H1 (cell line): Measurements from ENCODE around the gene NKAIN4. TPM values are rescaled to one million over a fixed set of nuclear protein-coding genes. Genes with fewer than 3 reads are reported as not detected.

ENCODE experiments used
- CTCF ChIA-PET: fragments of 300-600 bp; sonication (Branson Sonifier 250); formaldehyde crosslinking; loops from one replicate; lab custom pipeline; 2021; ENCODE audit not compliant: partially characterized antibody; lab: Charles Lee
- POLR2A ChIA-PET: fragments of 300-600 bp; sonication (Branson Sonifier 250); formaldehyde crosslinking; loops from one replicate; lab custom pipeline; 2021; ENCODE audit warnings: inconsistent platforms; ENCODE audit not compliant: partially characterized antibody; lab: Charles Lee
- DNase-seq, 2 experiments: peaks; one replicate each; pipeline versions ENCODE4 v3.0.0 to v3.0.0-alpha.2; 2010 to 2022; ENCODE audit warnings: low spot score in 2 of 2, low read depth in 1 of 2, mixed read lengths in 1 of 2
- FAIRE-seq: peaks from 2 replicates; lab custom pipeline; 2011; peaks lifted over from hg19 to GRCh38; lab: Jason Lieb, UNC
- H2AFZ ChIP-seq: 2 replicates; pipeline ENCODE4 v1.8.1; 2012; ENCODE audit warnings: low read length, inconsistent platforms
- H2AK5ac ChIP-seq: 2 replicates; pipeline ENCODE4 v1.6.1; 2013; ENCODE audit warnings: low read depth, low read length
- H2BK120ac ChIP-seq: replicated peaks from 2 replicates; pipeline ENCODE3; 2013; ENCODE audit warnings: low read depth, low read length, inconsistent platforms
- H2BK12ac ChIP-seq: 2 replicates; pipeline ENCODE4 v1.6.1; 2013; ENCODE audit warnings: low read depth, low read length
- H2BK15ac ChIP-seq: 2 replicates; pipeline ENCODE4 v1.6.1; 2013; ENCODE audit warnings: low read length
- H2BK20ac ChIP-seq: 2 replicates; pipeline ENCODE4 v1.6.1; 2013; ENCODE audit warnings: low read length
- H2BK5ac ChIP-seq: 2 replicates; pipeline ENCODE4 v1.6.1; 2013; ENCODE audit warnings: low read depth, low read length
- H3K14ac ChIP-seq: 2 replicates; pipeline ENCODE4 v1.6.1; 2013; ENCODE audit warnings: inconsistent platforms; ENCODE audit not compliant: insufficient read length
- H3K18ac ChIP-seq: 2 replicates; pipeline ENCODE4 v1.6.1; 2013; ENCODE audit warnings: low read length; ENCODE audit errors: extremely low read depth
- H3K23ac ChIP-seq: 2 replicates; pipeline ENCODE4 v1.6.1; 2013; ENCODE audit warnings: inconsistent platforms; ENCODE audit not compliant: insufficient read length
- H3K23me2 ChIP-seq: 2 replicates; pipeline ENCODE4 v1.6.1; 2013; ENCODE audit warnings: low read depth, low read length
- H3K27ac ChIP-seq: 2 replicates; pipeline ENCODE4 v1.6.1; 2011; ENCODE audit warnings: low read depth, low read length, inconsistent platforms
- H3K27me3 ChIP-seq, 4 experiments: replicated peaks in 1 of 4; 1 replicate in 1 of 4; 2 replicates in 3 of 4; pipeline versions ENCODE4 v1.6.1 to v1.8.1; 2011 to 2013; ENCODE audit warnings: low read length in 3 of 4, mild to moderate bottlenecking in 3 of 4, inconsistent platforms in 2 of 4, mixed read lengths in 2 of 4, moderate library complexity in 1 of 4; ENCODE audit not compliant: control insufficient read depth in 3 of 4, insufficient read depth in 3 of 4; ENCODE audit errors: extremely low read depth in 1 of 4
- H3K36me3 ChIP-seq, 4 experiments: 2 replicates each; pipeline versions ENCODE4 v1.6.1 to v1.8.1; 2011 to 2013; ENCODE audit warnings: mild to moderate bottlenecking in 4 of 4, low read length in 3 of 4, moderate library complexity in 2 of 4, control low read depth in 1 of 4, inconsistent platforms in 1 of 4; ENCODE audit not compliant: insufficient read depth in 4 of 4, control insufficient read depth in 2 of 4
- H3K4ac ChIP-seq: replicated peaks from 2 replicates; pipeline ENCODE3; 2013; ENCODE audit warnings: low read length, low read depth, mixed read lengths, inconsistent platforms; ENCODE audit not compliant: insufficient read length
- H3K4me1 ChIP-seq, 4 experiments: replicated peaks in 1 of 4; 1 replicate in 1 of 4; 2 replicates in 3 of 4; pipeline versions ENCODE4 v1.6.1 to v1.8.1; 2011 to 2013; ENCODE audit warnings: low read length in 3 of 4, inconsistent platforms in 2 of 4, mixed read lengths in 1 of 4; ENCODE audit not compliant: insufficient read depth in 4 of 4, control insufficient read depth in 3 of 4
- H3K4me2 ChIP-seq, 2 experiments: 2 replicates each; pipeline versions ENCODE4 v1.6.1 to v1.8.1; 2011 to 2013; ENCODE audit warnings: low read depth in 2 of 2, low read length in 2 of 2, control low read depth in 1 of 2, inconsistent platforms in 1 of 2, mild to moderate bottlenecking in 1 of 2; ENCODE audit not compliant: insufficient read depth in 1 of 2
- H3K4me3 ChIP-seq, 4 experiments: fragments of 200-600, 300-600 bp in 1 of 4; sonication (generic), shearing (Covaris generic), sonication (Bioruptor Twin) in 1 of 4; 2 replicates each; pipeline versions ENCODE4 v1.5.1 to v1.8.1; 2011 to 2016; ENCODE audit warnings: low read length in 4 of 4, low read depth in 3 of 4, control low read depth in 2 of 4, inconsistent platforms in 2 of 4, mild to moderate bottlenecking in 2 of 4, mixed read lengths in 1 of 4, moderate library complexity in 1 of 4; ENCODE audit not compliant: insufficient read depth in 2 of 4; ENCODE audit errors: extremely low read depth in 1 of 4
- H3K56ac ChIP-seq: replicated peaks from 2 replicates; pipeline ENCODE3; 2013; ENCODE audit warnings: low read depth, mild to moderate bottlenecking, mixed read lengths, low read length, inconsistent platforms; ENCODE audit not compliant: insufficient read length
- H3K79me1 ChIP-seq: 2 replicates; pipeline ENCODE4 v1.6.1; 2013; ENCODE audit warnings: low read depth, low read length, control low read depth
- H3K79me2 ChIP-seq, 2 experiments: 2 replicates each; pipeline versions ENCODE4 v1.6.1 to v1.8.1; 2012 to 2013; ENCODE audit warnings: low read length in 2 of 2, mild to moderate bottlenecking in 2 of 2, inconsistent platforms in 1 of 2; ENCODE audit not compliant: insufficient read depth in 2 of 2, control insufficient read depth in 1 of 2
- H3K9ac ChIP-seq, 4 experiments: replicated peaks in 1 of 4; 1 replicate in 1 of 4; 2 replicates in 3 of 4; pipeline versions ENCODE4 v1.6.1 to v1.8.1; 2011 to 2013; ENCODE audit warnings: low read depth in 3 of 4, low read length in 3 of 4, control low read depth in 2 of 4, mild to moderate bottlenecking in 2 of 4, moderate library complexity in 2 of 4, inconsistent platforms in 1 of 4; ENCODE audit errors: extremely low read depth in 1 of 4
- H3K9me3 ChIP-seq, 2 experiments: 2 replicates each; pipeline versions ENCODE4 v1.6.1 to v1.8.1; 2012 to 2013; ENCODE audit warnings: mild to moderate bottlenecking in 2 of 2, moderate library complexity in 2 of 2, control low read depth in 1 of 2, inconsistent platforms in 1 of 2, low read depth in 1 of 2, low read length in 1 of 2, mixed read lengths in 1 of 2; ENCODE audit not compliant: insufficient read depth in 2 of 2
- H4K20me1 ChIP-seq, 2 experiments: replicated peaks in 1 of 2; 2 replicates each; pipeline versions ENCODE3 to v1.8.1; 2011 to 2013; ENCODE audit warnings: inconsistent platforms in 2 of 2, low read length in 2 of 2, mild to moderate bottlenecking in 1 of 2; ENCODE audit not compliant: insufficient read depth in 2 of 2, control insufficient read depth in 1 of 2
- H4K5ac ChIP-seq: 2 replicates; pipeline ENCODE4 v1.6.1; 2013; ENCODE audit warnings: low read length, low read depth, mixed read lengths, inconsistent platforms; ENCODE audit not compliant: insufficient read length
- H4K8ac ChIP-seq: 2 replicates; pipeline ENCODE4 v1.8.0; 2013; ENCODE audit warnings: mild to moderate bottlenecking, moderate library complexity, low read length, inconsistent platforms; ENCODE audit not compliant: insufficient read depth; ENCODE audit errors: extremely low read depth
- H4K91ac ChIP-seq: replicated peaks from 2 replicates; pipeline ENCODE3; 2013; ENCODE audit warnings: low read length, mixed read lengths, inconsistent platforms; ENCODE audit not compliant: insufficient read length
- E2F6 ChIP-seq: IDR thresholded peaks from 2 replicates; pipeline ENCODE4 v1.6.1; 2012; ENCODE audit warnings: inconsistent platforms
- KDM5A ChIP-seq: fragments of 200-600 bp; IDR thresholded peaks from 2 replicates; pipeline ENCODE4 v1.7.1; 2012; ENCODE audit warnings: mild to moderate bottlenecking, low read length, inconsistent platforms, mixed read lengths
- POU5F1 ChIP-seq: IDR thresholded peaks from 2 replicates; pipeline ENCODE4 v1.6.1; 2011; ENCODE audit warnings: low read depth, mild to moderate bottlenecking, low read length, moderate library complexity
- WGBS, 2 experiments: shearing (Covaris generic) in 1 of 2; methylation state at CpG; one replicate each; pipeline versions ENCODE4 v1.1.6 to v1.1.7; 2013 to 2015; ENCODE audit warnings: low lambda C conversion rate in 2 of 2, mixed read lengths in 2 of 2, inconsistent platforms in 1 of 2, low coverage in 1 of 2, missing lambda C conversion rate in 1 of 2; ENCODE audit not compliant: insufficient replicate concordance in 2 of 2, insufficient coverage in 1 of 2, insufficient read length in 1 of 2; ENCODE audit errors: extremely low coverage in 1 of 2, missing lambda C conversion rate in 1 of 2; 5-methylcytosine and 5-hydroxymethylcytosine counted together
- polyA plus RNA-seq, 7 experiments: library from polyadenylated mRNA; depleted of rRNA in 3 of 7; stranded (reverse) in 5 of 7; unstranded in 2 of 7; fragments of >200 nt in 5 of 7; fragments of 200-250 nt in 2 of 7; gene quantifications; 1 replicate in 5 of 7; 2 replicates in 1 of 7; 4 replicates in 1 of 7; pipeline versions ENCODE4 v1.2.1 to v1.2.3, GENCODE V29; 2011 to 2013; ENCODE audit warnings: missing spikeins in 2 of 7, mixed read lengths in 2 of 7
- total RNA-seq: library from RNA; stranded (reverse); fragmentation: NEBNext Ultra II Directional; extraction: Animal tissue kit (Norgen Biotek cat#: 25700); gene quantifications from 2 replicates; pipeline ENCODE4 v1.2.1, GENCODE V29; 2021

NKAIN4 gene
- total and polyA plus RNA-seq, 2 of the 8 experiments (the other 6 are each of a cell fraction or from before 2014, with no cell fraction given), result 6.9 to 17.0 TPM

- peaks cover 3 to 8% (median 5%) of the 10 kb centered on the region in 4 experiments; a peak in 4 of 8 replicates for H3K36me3 ChIP-seq
- H2BK20ac ChIP-seq, result no peak overlapping the region
- WGBS, 2 experiments, result 94% methylated on average over 20 of the region's 20 CpGs; no CpG with 5 or more reads in 1 of the 2 experiments
- H3K23ac ChIP-seq, result no peak overlapping the region
- ChIA-PET CTCF (interaction anchor here (0.7 to 4.9 kb wide), 8 partner anchors 10 to 135 kb away, joined by 3 to 28 read pairs (median 4); partner anchors contain the start of gene YTHDF1), POLR2A (interaction anchor here (1.0 to 1.5 kb wide), 4 partner anchors 18 to 56 kb away, joined by 3 read pairs; no protein-coding TSS in a partner anchor)
- no peaks in the 10 kb centered on the region for H3K4me1 ChIP-seq
- H4K5ac ChIP-seq, result no peak overlapping the region
- no peak overlapping the region for H2BK120ac ChIP-seq
- no peaks in the 10 kb centered on the region; a peak in 2 of 7 replicates for H3K27me3 ChIP-seq
- TF ChIP-seq E2F6 (no peak), POU5F1 (no peak), KDM5A (no peak)
- H4K8ac ChIP-seq, result no peak overlapping the region
- H2AFZ ChIP-seq, result no peak overlapping the region
- H4K20me1 ChIP-seq, result peaks cover 1 to 21% of the 10 kb centered on the region in 2 experiments
- H2BK5ac ChIP-seq, result no peak overlapping the region
- no peaks in the 10 kb centered on the region for H3K79me2 ChIP-seq
- no peak overlapping the region for H3K14ac ChIP-seq
- H3K18ac ChIP-seq, result no peak overlapping the region
- no peak overlapping the region for H3K4ac ChIP-seq
- no peak overlapping the region for H3K27ac ChIP-seq
- H2BK12ac ChIP-seq, result no peak overlapping the region
- no peak overlapping the region for H3K9ac ChIP-seq
- H3K56ac ChIP-seq, result no peak overlapping the region
- no peak for FAIRE-seq
- H3K23me2 ChIP-seq, result no peaks in the 10 kb centered on the region; the same call in 1 of the 2 replicates
- no peak overlapping the region for H2BK15ac ChIP-seq
- H2AK5ac ChIP-seq, result no peak overlapping the region
- no peak for DNase-seq
- no peak overlapping the region for H3K4me2 ChIP-seq
- no peak overlapping the region for H4K91ac ChIP-seq
- peaks cover 0 to 4% of the 10 kb centered on the region in 2 experiments; a peak in 2 of 4 replicates for H3K9me3 ChIP-seq
- peaks cover 2% of the 10 kb centered on the region for H3K79me1 ChIP-seq
- H3K4me3 ChIP-seq, result no peak overlapping the region
Measured at GRCh38 chr20:63190828-63191227, 63.4 kb downstream of the NKAIN4 start.
